Type B pancreatic cell (in vitro differentiated cells): ENCODE data around the gene MSI2. TPM values are rescaled to one million over a fixed set of nuclear protein-coding genes. Genes with fewer than 3 reads are reported as not detected.

Experiments used
- DNase-seq: peaks from one replicate; pipeline ENCODE4 v3.0.0; 2021; ENCODE audit warnings: mixed read lengths; ENCODE audit not compliant: unreplicated experiment; ENCODE audit errors: extremely low spot score
- H3K27ac Mint-ChIP-seq: 2 replicates; pipeline ENCODE4 v1.8.0; 2021; ENCODE audit warnings: mild to moderate bottlenecking, mixed read lengths
- H3K27me3 Mint-ChIP-seq: 2 replicates; pipeline ENCODE4 v1.8.0; 2021; ENCODE audit warnings: mixed read lengths
- H3K36me3 Mint-ChIP-seq: 2 replicates; pipeline ENCODE4 v1.8.0; 2021; ENCODE audit warnings: mixed read lengths
- H3K4me1 Mint-ChIP-seq: one replicate; pipeline ENCODE4 v1.8.0; 2021; ENCODE audit warnings: mixed read lengths; ENCODE audit not compliant: unreplicated experiment
- H3K4me3 Mint-ChIP-seq: 2 replicates; pipeline ENCODE4 v1.8.0; 2021; ENCODE audit warnings: mild to moderate bottlenecking, mixed read lengths
- H3K9me3 Mint-ChIP-seq: 2 replicates; pipeline ENCODE4 v1.8.0; 2021; ENCODE audit warnings: mixed read lengths
- total RNA-seq: library from RNA; stranded (reverse); gene quantifications from 2 replicates; pipeline ENCODE4 v1.2.1, GENCODE V29; 2021; ENCODE audit warnings: low replicate concordance
- TF ChIP-seq, protein P1 (sequence below): fragments of 200-600 bp; sonication (generic); conservative IDR thresholded peaks from 2 replicates; pipeline ENCODE4 v1.5.0; 2021; ENCODE audit warnings: antibody characterized with exemption, mild to moderate bottlenecking

Gene MSI2
- total RNA-seq, 1 donor from 2014 or later, result 158 TPM

DNA sequence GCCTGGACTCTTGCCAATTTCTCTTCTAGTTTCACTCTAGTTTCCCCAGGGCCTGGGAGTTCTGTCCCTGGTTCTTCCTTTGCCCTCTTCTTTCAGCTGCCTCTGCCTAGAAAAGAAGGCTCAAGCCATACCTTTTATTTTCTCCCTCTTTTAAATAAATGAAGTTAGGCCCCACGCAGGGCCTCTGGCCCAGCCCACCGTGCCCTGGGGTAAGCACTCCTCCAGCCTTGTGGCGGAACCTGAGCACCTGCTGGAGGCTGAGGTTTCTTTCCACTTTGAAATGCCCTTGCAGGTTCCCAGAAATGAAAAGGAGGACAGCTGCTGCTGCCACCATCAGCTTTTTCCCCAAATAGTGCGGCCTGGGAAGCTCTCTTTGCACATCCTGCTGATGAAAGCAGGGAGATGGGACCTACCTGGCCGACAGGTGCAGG is 349.4 kb downstream of the MSI2 start:
- no peak for DNase-seq
- Mint-ChIP-seq H3K27me3 (no peaks in the 10 kb centered on the region), H3K36me3 (no peaks in the 10 kb centered on the region), H3K9me3 (no peaks in the 10 kb centered on the region), H3K4me3 (peak overlapping the region; percentile 75), H3K27ac (peak overlapping the region; percentile 95), H3K4me1 (peaks cover 53% of the 10 kb centered on the region)
- TF ChIP-seq, protein P1, sequence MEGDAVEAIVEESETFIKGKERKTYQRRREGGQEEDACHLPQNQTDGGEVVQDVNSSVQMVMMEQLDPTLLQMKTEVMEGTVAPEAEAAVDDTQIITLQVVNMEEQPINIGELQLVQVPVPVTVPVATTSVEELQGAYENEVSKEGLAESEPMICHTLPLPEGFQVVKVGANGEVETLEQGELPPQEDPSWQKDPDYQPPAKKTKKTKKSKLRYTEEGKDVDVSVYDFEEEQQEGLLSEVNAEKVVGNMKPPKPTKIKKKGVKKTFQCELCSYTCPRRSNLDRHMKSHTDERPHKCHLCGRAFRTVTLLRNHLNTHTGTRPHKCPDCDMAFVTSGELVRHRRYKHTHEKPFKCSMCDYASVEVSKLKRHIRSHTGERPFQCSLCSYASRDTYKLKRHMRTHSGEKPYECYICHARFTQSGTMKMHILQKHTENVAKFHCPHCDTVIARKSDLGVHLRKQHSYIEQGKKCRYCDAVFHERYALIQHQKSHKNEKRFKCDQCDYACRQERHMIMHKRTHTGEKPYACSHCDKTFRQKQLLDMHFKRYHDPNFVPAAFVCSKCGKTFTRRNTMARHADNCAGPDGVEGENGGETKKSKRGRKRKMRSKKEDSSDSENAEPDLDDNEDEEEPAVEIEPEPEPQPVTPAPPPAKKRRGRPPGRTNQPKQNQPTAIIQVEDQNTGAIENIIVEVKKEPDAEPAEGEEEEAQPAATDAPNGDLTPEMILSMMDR, result no peak

DNA sequence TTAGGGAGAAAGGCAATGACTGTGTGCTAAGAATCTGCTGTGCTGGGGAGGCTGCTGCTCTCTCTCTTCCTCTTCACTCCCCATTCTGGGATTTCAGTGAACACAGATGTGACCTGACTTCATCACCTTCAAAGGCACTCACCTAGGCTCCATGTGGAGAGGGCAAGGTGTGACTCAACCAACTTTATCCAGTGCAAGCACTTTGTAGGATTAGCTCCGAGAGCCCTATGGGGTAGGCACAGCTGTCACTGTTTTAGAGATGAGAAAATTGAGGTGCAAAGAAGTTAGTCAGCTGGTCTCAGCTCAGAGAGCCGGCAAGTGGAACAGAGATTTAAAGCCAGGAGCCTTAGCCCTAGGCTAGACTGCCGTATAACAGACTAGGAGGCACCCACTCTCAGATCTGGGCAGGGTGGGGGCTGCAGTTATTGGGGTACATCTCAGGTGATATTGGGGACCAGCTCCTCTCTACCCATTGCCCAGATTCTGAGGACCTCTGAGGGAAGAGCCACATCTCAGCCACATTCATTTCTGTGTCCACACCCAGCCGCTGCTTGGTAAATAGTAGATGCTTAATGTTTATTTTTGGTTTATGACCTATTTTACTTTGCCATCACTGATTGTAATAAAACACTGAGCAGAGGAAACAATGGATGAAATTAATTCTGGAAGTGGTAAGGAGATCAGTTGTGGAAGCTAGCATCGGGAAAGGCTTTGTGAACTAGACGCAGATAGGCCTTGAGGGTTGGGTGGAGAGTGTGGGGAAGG is 350.0 kb downstream of the MSI2 start:
- Mint-ChIP-seq H3K4me1 (peaks cover 53% of the 10 kb centered on the region), H3K27me3 (no peaks in the 10 kb centered on the region), H3K27ac (peak overlapping the region; percentile 95), H3K4me3 (no peak overlapping the region), H3K36me3 (no peaks in the 10 kb centered on the region), H3K9me3 (no peaks in the 10 kb centered on the region)
- DNase-seq, result no peak
- TF ChIP-seq, protein P1, result no peak

DNA sequence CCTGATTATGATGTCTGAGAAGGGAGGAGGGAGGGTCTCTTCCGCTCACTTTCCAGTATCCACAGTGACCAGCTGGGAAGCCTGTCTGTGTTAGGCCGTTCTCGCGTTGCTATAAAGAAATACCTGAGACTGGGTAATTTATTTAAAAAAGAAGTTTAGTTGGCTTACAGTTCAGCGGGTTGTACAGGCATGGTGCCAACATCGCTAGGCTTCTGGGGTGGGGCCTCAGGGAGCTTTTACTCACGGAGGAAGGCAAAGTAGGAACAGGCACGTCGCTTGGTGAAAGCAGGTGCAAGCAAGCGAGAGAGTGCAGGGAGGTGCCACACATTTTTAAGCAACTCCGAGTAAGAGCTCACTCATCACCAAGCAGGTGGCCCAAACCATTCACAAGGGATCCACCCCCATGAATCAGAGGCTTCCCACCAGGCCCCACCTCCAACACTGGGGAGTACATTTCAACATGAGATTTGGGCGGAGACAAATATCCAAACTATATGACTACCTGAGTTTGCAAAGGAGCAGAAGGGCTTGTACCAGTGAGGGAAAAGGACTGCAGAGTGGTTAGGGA is 351.3 kb downstream of the MSI2 start:
- H3K4me1 Mint-ChIP-seq, result peaks cover 53% of the 10 kb centered on the region
- no peak for DNase-seq
- TF ChIP-seq, protein P1, result no peak
- no peaks in the 10 kb centered on the region for H3K27me3 Mint-ChIP-seq
- H3K9me3 Mint-ChIP-seq, result no peaks in the 10 kb centered on the region
- H3K27ac Mint-ChIP-seq, result peak overlapping the region; percentile 68
- no peak overlapping the region for H3K4me3 Mint-ChIP-seq
- H3K36me3 Mint-ChIP-seq, result no peaks in the 10 kb centered on the region

DNA sequence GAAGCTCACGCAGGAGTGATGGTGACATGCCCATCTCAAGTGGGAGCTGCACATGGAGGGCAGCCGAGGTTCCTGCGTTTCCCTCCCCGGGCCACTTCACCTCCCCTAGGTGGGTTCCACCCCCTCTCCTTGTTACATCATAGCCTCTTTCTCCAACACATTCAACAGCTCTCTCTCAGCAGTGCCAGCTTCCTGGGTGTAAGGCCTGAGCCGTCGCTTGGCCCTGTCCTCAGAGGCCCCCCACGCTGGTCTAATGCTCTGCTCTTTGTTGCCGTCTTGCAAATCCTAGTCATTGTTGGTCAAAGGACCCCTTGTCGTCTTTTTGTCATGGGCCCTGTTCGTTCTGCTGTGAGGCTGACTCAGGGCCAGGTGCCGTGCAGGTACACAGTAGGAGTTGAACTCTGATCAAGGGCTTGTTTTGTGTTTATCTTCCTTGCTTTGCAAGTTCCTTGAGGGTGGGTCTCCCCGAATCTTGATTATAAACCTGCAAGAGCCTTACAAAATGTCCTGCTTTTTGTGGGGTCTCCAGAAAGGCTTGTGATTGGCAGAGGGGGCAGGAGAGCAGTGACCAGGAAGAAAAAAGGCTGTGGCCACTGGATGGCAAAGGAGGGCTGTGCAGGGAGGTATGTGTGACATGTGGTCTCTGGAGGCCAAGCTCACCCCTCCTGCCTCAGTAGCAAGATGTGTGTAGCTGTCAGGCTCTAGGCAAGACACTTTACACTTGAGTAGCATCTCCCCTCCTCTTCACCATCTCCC is 352.2 kb downstream of the MSI2 start:
- H3K9me3 Mint-ChIP-seq, result no peaks in the 10 kb centered on the region
- TF ChIP-seq, protein P1, result no peak
- H3K36me3 Mint-ChIP-seq, result no peaks in the 10 kb centered on the region
- no peaks in the 10 kb centered on the region for H3K27me3 Mint-ChIP-seq
- H3K4me3 Mint-ChIP-seq, result no peak overlapping the region
- H3K4me1 Mint-ChIP-seq, result peaks cover 52% of the 10 kb centered on the region
- no peak for DNase-seq
- no peak overlapping the region for H3K27ac Mint-ChIP-seq

DNA sequence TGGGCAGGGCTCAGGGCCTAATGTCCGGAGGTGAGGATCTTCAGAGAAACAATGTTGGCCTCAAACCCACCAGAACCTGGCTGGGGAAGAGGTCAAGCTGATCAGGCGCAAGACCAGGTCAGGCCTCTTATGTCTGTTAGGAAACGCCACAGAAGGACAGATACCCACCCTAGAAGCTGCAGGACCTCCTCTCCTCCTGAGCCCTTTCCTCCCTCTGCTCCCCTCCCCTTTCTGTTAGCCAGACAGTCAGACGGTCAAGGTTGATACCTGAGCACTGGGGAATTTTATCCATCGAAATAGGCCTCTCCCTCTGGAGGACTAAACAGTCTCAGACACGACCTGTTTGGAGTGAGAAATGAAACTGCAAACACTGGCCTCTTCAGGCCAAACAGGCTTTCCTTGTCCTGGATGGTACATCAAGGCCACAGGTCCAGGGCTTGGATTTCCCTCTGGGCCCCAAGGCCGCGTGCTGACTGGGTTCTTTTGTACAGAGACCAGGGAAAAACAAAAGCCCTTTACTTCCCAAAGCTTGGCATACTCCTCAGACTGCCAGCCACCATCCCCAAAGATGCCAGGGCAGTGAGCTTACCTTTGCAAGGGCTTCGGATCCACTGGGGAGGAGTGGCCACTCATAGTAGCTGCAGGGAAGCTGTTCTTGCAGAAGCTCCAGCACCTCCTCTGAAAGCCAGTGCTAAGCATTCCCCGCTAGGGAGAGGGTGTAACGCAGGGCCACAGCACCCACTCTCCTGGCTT is 353.0 kb downstream of the MSI2 start:
- H3K4me3 Mint-ChIP-seq, result no peak overlapping the region
- no peak overlapping the region for H3K27ac Mint-ChIP-seq
- no peaks in the 10 kb centered on the region for H3K9me3 Mint-ChIP-seq
- TF ChIP-seq, protein P1, result no peak
- DNase-seq, result no peak
- H3K4me1 Mint-ChIP-seq, result peaks cover 45% of the 10 kb centered on the region
- H3K27me3 Mint-ChIP-seq, result no peaks in the 10 kb centered on the region
- no peaks in the 10 kb centered on the region for H3K36me3 Mint-ChIP-seq
